NCI-H146 treated with DMSO at 0.1 percent for 48 hours (cell line): ENCODE measurements around the gene PICK1.
"Not testable (repeated sequence)": the region's sequence is repeated elsewhere in the genome, so short reads cannot be mapped to it uniquely, and the experiment has no call there.

ENCODE experiments used
- DNase-seq: peaks from one replicate; lab custom pipeline; 2025; ENCODE audit not compliant: unreplicated experiment; lab: John Stamatoyannopoulos, UW

PICK1 gene

GRCh38 chr22:38114484-38115398 lies 57.5 kb downstream of the PICK1 start:
- peak; percentile 2 for DNase-seq

- no peak for DNase-seq
Measured at GRCh38 chr22:38115423-38116205, 58.4 kb downstream of the PICK1 start.

- not testable (repeated sequence) for DNase-seq
Measured at GRCh38 chr22:38117556-38117955, 60.4 kb downstream of the PICK1 start.

GRCh38 chr22:38118182-38118581 lies 61.0 kb downstream of the PICK1 start:
- DNase-seq, result no peak

GRCh38 chr22:38118747-38119146 lies 61.5 kb downstream of the PICK1 start:
- not testable (repeated sequence) for DNase-seq

GRCh38 chr22:38120359-38121110 lies 63.3 kb downstream of the PICK1 start:
- DNase-seq, result no peak

GRCh38 chr22:38122616-38123015 lies 65.4 kb downstream of the PICK1 start:
- DNase-seq, result no peak

GRCh38 chr22:38124236-38124974 lies 67.2 kb downstream of the PICK1 start:
- no peak for DNase-seq

- no peak for DNase-seq
Measured at GRCh38 chr22:38125038-38125610, 67.9 kb downstream of the PICK1 start.
